ENCODE measurements around the gene PTN. TPM values are rescaled to one million over a fixed set of nuclear protein-coding genes. Genes with fewer than 3 reads are reported as not detected.

PTN gene
- polyA plus RNA-seq, 2 of the 4 experiments (the other 2 are of a cell fraction): not detected

- CTCF ChIA-PET: no interaction called here
- 0% methylated on average over 2 of the region's 2 CpGs for WGBS (ENCODE audit: missing lambda C conversion rate)
- H3K27ac ChIP-seq: no peak overlapping the region
- H3K4me1 ChIP-seq: no peaks in the 10 kb centered on the region
- POLR2A ChIA-PET: no interaction called here
- H3K4me2 ChIP-seq: no peak overlapping the region
- ATAC-seq (no peak), FAIRE-seq (no peak), DNase-seq (ENCODE audit: low read depth in 1 of 2, low spot score in 1 of 2) (no peak)
- TF ChIP-seq EHF (CRISPR knock-in tag; IDR thresholded peaks at IDR 0.05) (no peak), MAZ (IDR thresholded peaks at IDR 0.05; ENCODE audit: borderline replicate concordance, low read depth, low read length) (no peak), CBX2 (IDR thresholded peaks at IDR 0.05; ENCODE audit: borderline replicate concordance, low read depth) (no peak), ZFP36 (IDR thresholded peaks at IDR 0.05; ENCODE audit: borderline replicate concordance, partially characterized antibody) (no peak), MYC (IDR thresholded peaks at IDR 0.05; ENCODE audit: borderline replicate concordance, low read length) (no peak), EP300 (IDR thresholded peaks at IDR 0.05) (no peak), JUNB (IDR thresholded peaks at IDR 0.05) (no peak), BHLHE40 (IDR thresholded peaks at IDR 0.05; ENCODE audit: low read depth, low read length) (no peak)
- no peak overlapping the region for H3K4me3 ChIP-seq
- no peaks in the 10 kb centered on the region for H3K9me3 ChIP-seq
Observed at GRCh38 chr7:137351941-137352340, 8.4 kb upstream of the PTN start.

DNA sequence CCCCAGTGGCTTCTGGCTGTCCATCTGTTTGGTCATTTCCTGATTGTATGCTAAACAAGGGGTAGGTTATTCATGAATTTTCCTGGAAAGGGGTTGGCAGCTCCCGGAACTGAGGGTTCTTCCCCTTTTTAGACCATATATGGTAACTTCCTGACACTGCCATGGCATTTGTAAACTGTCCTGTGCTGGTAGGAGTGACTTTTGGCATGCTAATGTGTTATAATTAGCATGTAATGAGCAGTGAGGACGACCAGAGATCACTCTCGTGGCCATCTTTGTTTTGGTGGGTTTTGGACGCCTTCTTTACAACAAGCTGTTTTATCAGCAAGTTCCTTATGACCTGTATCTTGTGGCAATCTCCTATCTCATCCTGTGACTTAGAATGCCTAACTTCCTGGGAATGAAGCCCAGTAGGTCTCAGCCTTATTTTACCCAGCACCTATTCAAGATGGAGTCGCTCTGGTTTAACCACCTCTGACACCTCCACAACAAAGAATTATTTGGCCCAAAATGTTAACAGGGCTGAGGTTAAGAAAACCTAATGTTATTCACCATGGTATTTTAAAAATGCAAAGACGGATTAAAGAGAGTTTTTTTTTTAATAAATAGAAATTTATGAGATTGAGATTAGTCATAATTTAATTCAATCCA is 2.4 kb upstream of the PTN start:
- ChIA-PET CTCF (interaction anchor here (1.0 to 1.4 kb wide), 2 partner anchors 9 to 108 kb away, joined by 3 read pairs; no protein-coding TSS in a partner anchor), POLR2A (no interaction called here)
- no peak for DNase-seq (ENCODE audit: low read depth in 1 of 2, low spot score in 1 of 2)
- TF ChIP-seq MAFK (IDR thresholded peaks at IDR 0.05; ENCODE audit: partially characterized antibody) (no peak), RAD21 (conservative IDR thresholded peaks at IDR 0.05 in 1 of 2, IDR thresholded peaks at IDR 0.05 in 1 of 2) (no peak), MAZ (IDR thresholded peaks at IDR 0.05; ENCODE audit: borderline replicate concordance, low read depth, low read length) (no peak), JUN (IDR thresholded peaks at IDR 0.05) (no peak), NFE2L2 (conservative IDR thresholded peaks at IDR 0.05; ENCODE audit: low read length) (no peak), CHD2 (IDR thresholded peaks at IDR 0.05; ENCODE audit: low read length, partially characterized antibody) (no peak), EHMT2 (IDR thresholded peaks at IDR 0.05; ENCODE audit: low read depth) (no peak), EHF (CRISPR knock-in tag; IDR thresholded peaks at IDR 0.05) (no peak), TP53 (CRISPR knock-in tag; IDR thresholded peaks at IDR 0.05) (no peak), BCL3 (IDR thresholded peaks at IDR 0.05) (no peak), SMC3 (IDR thresholded peaks at IDR 0.05) (no peak)
- no peak overlapping the region for H3K4me3 ChIP-seq
- no peaks in the 10 kb centered on the region for H3K4me1 ChIP-seq
- no peak for FAIRE-seq
- ATAC-seq: no peak
- H3K27ac ChIP-seq: no peak overlapping the region
- H3K4me2 ChIP-seq: no peak overlapping the region
- no peaks in the 10 kb centered on the region for H3K9me3 ChIP-seq
- 11% methylated on average over 6 of the region's 6 CpGs for WGBS (ENCODE audit: missing lambda C conversion rate)

DNA sequence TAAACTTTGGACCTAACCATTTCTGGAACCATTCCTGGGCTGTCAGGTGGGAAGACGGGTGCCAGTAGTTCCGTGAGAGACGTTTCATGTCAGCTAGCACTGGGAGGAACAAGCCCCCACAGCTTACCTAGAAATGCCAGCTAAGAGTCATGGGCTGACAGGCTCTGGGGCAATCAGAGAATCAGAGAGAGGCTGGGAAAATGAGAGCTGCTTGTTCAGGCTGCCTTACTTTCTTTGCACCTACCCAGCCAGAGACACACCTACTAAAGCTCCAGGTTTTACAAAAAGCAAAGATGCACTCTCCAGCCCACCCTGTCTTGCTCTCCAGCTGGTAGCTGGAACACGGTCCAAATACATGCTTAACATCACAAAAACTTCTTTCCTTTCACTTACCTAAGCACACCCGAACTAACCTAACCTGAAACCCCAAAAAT is 688 bp downstream of the PTN start:
- ChIA-PET POLR2A (no interaction called here), CTCF (no interaction called here)
- WGBS (ENCODE audit: missing lambda C conversion rate): 1% methylated on average over 5 of the region's 5 CpGs
- H3K9me3 ChIP-seq: no peaks in the 10 kb centered on the region
- DNase-seq (ENCODE audit: low read depth in 1 of 2, low spot score in 1 of 2) (no peak), ATAC-seq (peak in 1 of 2 experiments; percentile 38; a peak in 3 of 6 replicates), FAIRE-seq (no peak)
- H3K4me3 ChIP-seq: no peak overlapping the region
- TF ChIP-seq KDM1A (IDR thresholded peaks at IDR 0.05; ENCODE audit: low read depth) (no peak), RARB (CRISPR knock-in tag; IDR thresholded peaks at IDR 0.05) (no peak), ZSCAN20 (CRISPR knock-in tag; IDR thresholded peaks at IDR 0.05) (no peak), FOXS1 (CRISPR knock-in tag; IDR thresholded peaks at IDR 0.05) (no peak), HES2 (IDR thresholded peaks at IDR 0.05) (no peak), GATA3 (IDR thresholded peaks at IDR 0.05; ENCODE audit: borderline replicate concordance) (no peak), CEBPB (IDR thresholded peaks at IDR 0.05) (no peak), SREBF2 (IDR thresholded peaks at IDR 0.05) (no peak), HOXB13 (CRISPR knock-in tag; IDR thresholded peaks at IDR 0.05; ENCODE audit: low read depth) (no peak), PBX3 (IDR thresholded peaks at IDR 0.05) (no peak)
- TF ChIP-seq, protein P1, sequence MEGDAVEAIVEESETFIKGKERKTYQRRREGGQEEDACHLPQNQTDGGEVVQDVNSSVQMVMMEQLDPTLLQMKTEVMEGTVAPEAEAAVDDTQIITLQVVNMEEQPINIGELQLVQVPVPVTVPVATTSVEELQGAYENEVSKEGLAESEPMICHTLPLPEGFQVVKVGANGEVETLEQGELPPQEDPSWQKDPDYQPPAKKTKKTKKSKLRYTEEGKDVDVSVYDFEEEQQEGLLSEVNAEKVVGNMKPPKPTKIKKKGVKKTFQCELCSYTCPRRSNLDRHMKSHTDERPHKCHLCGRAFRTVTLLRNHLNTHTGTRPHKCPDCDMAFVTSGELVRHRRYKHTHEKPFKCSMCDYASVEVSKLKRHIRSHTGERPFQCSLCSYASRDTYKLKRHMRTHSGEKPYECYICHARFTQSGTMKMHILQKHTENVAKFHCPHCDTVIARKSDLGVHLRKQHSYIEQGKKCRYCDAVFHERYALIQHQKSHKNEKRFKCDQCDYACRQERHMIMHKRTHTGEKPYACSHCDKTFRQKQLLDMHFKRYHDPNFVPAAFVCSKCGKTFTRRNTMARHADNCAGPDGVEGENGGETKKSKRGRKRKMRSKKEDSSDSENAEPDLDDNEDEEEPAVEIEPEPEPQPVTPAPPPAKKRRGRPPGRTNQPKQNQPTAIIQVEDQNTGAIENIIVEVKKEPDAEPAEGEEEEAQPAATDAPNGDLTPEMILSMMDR (IDR thresholded peaks at IDR 0.05): no peak
- H3K27ac ChIP-seq: no peak overlapping the region
- H3K4me1 ChIP-seq: no peaks in the 10 kb centered on the region
- peak overlapping the region; percentile 45 for H3K4me2 ChIP-seq
